Spleen (tissue), 11 donors: Measurements from ENCODE around the gene POFUT1. TPM values are rescaled to one million over a fixed set of nuclear protein-coding genes. Genes with fewer than 3 reads are reported as not detected.

Experiments
- DNase-seq: peaks from one replicate; pipeline ENCODE4 v3.0.0-alpha.2; 2020
- H3K27ac ChIP-seq, 8 donors: fragments of 200-600 bp; sonication (generic) in 7 of 8; 1 replicate in 4 of 8; 2 replicates in 4 of 8; pipeline versions ENCODE4 v1.5.0 to v1.8.0; 2016 to 2021; ENCODE audit warnings: inconsistent platforms in 4 of 8, mild to moderate bottlenecking in 4 of 8, moderate library complexity in 1 of 8
- H3K27me3 ChIP-seq, 7 donors: fragments of 200-600 bp; sonication (generic) in 6 of 7; replicated peaks in 1 of 7; 1 replicate in 4 of 7; 2 replicates in 3 of 7; pipeline versions ENCODE4 v1.5.0 to v1.8.0; 2016 to 2021; ENCODE audit warnings: inconsistent platforms in 3 of 7, mild to moderate bottlenecking in 1 of 7
- H3K36me3 ChIP-seq, 6 donors: fragments of 200-600 bp; sonication (generic) in 5 of 6; 1 replicate in 4 of 6; 2 replicates in 2 of 6; pipeline versions ENCODE4 v1.5.0 to v1.8.0; 2016 to 2021; ENCODE audit warnings: inconsistent platforms in 2 of 6
- H3K4me1 ChIP-seq, 6 donors: fragments of 200-600 bp; sonication (generic) in 5 of 6; 1 replicate in 3 of 6; 2 replicates in 3 of 6; pipeline versions ENCODE4 v1.5.0 to v1.8.0; 2016 to 2021; ENCODE audit warnings: inconsistent platforms in 3 of 6
- H3K4me3 ChIP-seq, 8 donors: fragments of 200-600 bp; sonication (generic) in 7 of 8; 1 replicate in 4 of 8; 2 replicates in 4 of 8; pipeline versions ENCODE4 v1.5.0 to v1.8.0; 2016 to 2021; ENCODE audit warnings: inconsistent platforms in 4 of 8, mild to moderate bottlenecking in 4 of 8, moderate library complexity in 2 of 8
- H3K9me3 ChIP-seq, 8 donors: fragments of 200-600 bp; sonication (generic) in 7 of 8; 1 replicate in 4 of 8; 2 replicates in 4 of 8; pipeline versions ENCODE4 v1.5.0 to v1.8.0; 2016 to 2021; ENCODE audit warnings: inconsistent platforms in 4 of 8
- CTCF ChIP-seq, 11 experiments: fragments of 200-600 bp in 7 of 11; fragments of 450-650 bp in 4 of 11; sonication (generic) in 4 of 11; IDR thresholded peaks in 8 of 11; conservative IDR thresholded peaks in 3 of 11; 1 replicate in 7 of 11; 2 replicates in 4 of 11; pipeline versions ENCODE4 v1.4.0 to v1.8.0; 2016 to 2021; ENCODE audit warnings: antibody characterized with exemption in 11 of 11, inconsistent platforms in 4 of 11, mild to moderate bottlenecking in 1 of 11
- POLR2A ChIP-seq, 3 donors: fragments of 450-650 bp; IDR thresholded peaks; one replicate each; pipeline ENCODE4 v1.5.1; 2017; ENCODE audit warnings: antibody characterized with exemption in 3 of 3, mild to moderate bottlenecking in 1 of 3
- POLR2AphosphoS5 ChIP-seq, 3 donors: sonication (generic); formaldehyde crosslinking; IDR thresholded peaks; one replicate each; pipeline ENCODE4 v1.5.1; 2017; ENCODE audit warnings: antibody characterized with exemption in 3 of 3
- WGBS, 5 donors: extraction: QIAGEN DNeasy Blood & Tissue Kit in 3 of 5; methylation state at CpG; one replicate each; pipeline versions ENCODE4 v1.1.5 to v1.1.7; 2013 to 2018; 5-methylcytosine and 5-hydroxymethylcytosine counted together
- intact Hi-C: fragments of 100-400 bp; cut with DNase I; formaldehyde crosslinking; loops from one replicate; pipeline ENCODE4 v1.15.0; 2023; ENCODE audit warnings: low total_unique reads
- polyA plus RNA-seq, 3 donors: library from polyadenylated mRNA; stranded (reverse); fragments of 200-250 nt; gene quantifications; one replicate each; pipeline ENCODE4 v1.2.1, GENCODE V29; 2013
- total RNA-seq, 7 donors: library from RNA; depleted of rRNA in 3 of 7; stranded (reverse); fragments of >200 nt in 3 of 7; fragmentation: NEBNext Ultra II Directional in 4 of 7; extraction: Animal tissue kit (Norgen Biotek cat#: 25700) in 4 of 7; gene quantifications; one replicate each; pipeline versions ENCODE4 v1.1.0 to v1.2.1, GENCODE V29; 2016 to 2021
- donor health status: healthy with polysubstance abuse.
- donor health status: DM: no; HTN: no; CAD: no; lungs with moderate emphysema.
- donor health status: DM: no; HTN: no; CAD: no.
- donor health status: Bipolar disorder and iron deficiency.
- donor health status: healthy.
- donor health status: DM: no; HTN: no; CAD: no.
- donor health status: DM: yes; HTN: yes; CAD: no.

Gene POFUT1
- total and polyA plus RNA-seq, 10 donors = 3.8 to 26.3 (median 21.0) TPM

- Histone ChIP-seq H3K27ac (peak overlapping the region in 6 of 8 donors; percentile 32 to 95 (median 78)), H3K9me3 (no peaks in the 10 kb centered on the region), H3K4me1 (peaks cover 40 to 91% (median 74%) of the 10 kb centered on the region in 6 donors), H3K4me3 (peak overlapping the region in 2 of 8 donors; percentile 11 to 100), H3K27me3 (no peaks in the 10 kb centered on the region), H3K36me3 (peaks cover 0 to 40% (median 20%) of the 10 kb centered on the region in 6 donors)
- WGBS, 5 donors = 40 to 63% (median 52%) methylated on average over 5 of the region's 5 CpGs
- TF ChIP-seq POLR2A (IDR thresholded peaks at IDR 0.05) (no peak), CTCF (IDR thresholded peaks at IDR 0.05 in 8 of 11, conservative IDR thresholded peaks at IDR 0.05 in 3 of 11) (no peak), POLR2AphosphoS5 (IDR thresholded peaks at IDR 0.05) (no peak)
- intact Hi-C loops = no loop called here
- no peak for DNase-seq
Measured at GRCh38 chr20:32205110-32205842, 2.4 kb upstream of the POFUT1 start.

GRCh38 chr20:32205843-32206759 lies 1.6 kb upstream of the POFUT1 start:
- DNase-seq = no peak
- H3K27me3 ChIP-seq = no peaks in the 10 kb centered on the region
- peaks cover 0 to 40% (median 16%) of the 10 kb centered on the region in 6 donors for H3K36me3 ChIP-seq
- no peak for TF ChIP-seq POLR2AphosphoS5 (IDR thresholded peaks at IDR 0.05)
- no peak for TF ChIP-seq POLR2A (IDR thresholded peaks at IDR 0.05)
- no peak for TF ChIP-seq CTCF (IDR thresholded peaks at IDR 0.05 in 8 of 11, conservative IDR thresholded peaks at IDR 0.05 in 3 of 11)
- peak overlapping the region in 7 of 8 donors; percentile 39 to 95 (median 89) for H3K27ac ChIP-seq
- H3K4me3 ChIP-seq = peak overlapping the region; percentile 71 to 100 (median 89)
- WGBS, 5 donors = 52 to 64% (median 57%) methylated on average over 8 of the region's 8 CpGs
- H3K9me3 ChIP-seq = no peaks in the 10 kb centered on the region
- H3K4me1 ChIP-seq = peaks cover 40 to 92% (median 75%) of the 10 kb centered on the region in 6 donors
- intact Hi-C loops = no loop called here

- Histone ChIP-seq H3K4me1 (peaks cover 40 to 89% (median 69%) of the 10 kb centered on the region in 6 donors), H3K4me3 (peak overlapping the region; percentile 71 to 100 (median 89)), H3K9me3 (no peaks in the 10 kb centered on the region), H3K27me3 (no peaks in the 10 kb centered on the region), H3K36me3 (peaks cover 0 to 40% (median 16%) of the 10 kb centered on the region in 6 donors), H3K27ac (peak overlapping the region; percentile 77 to 95 (median 88))
- WGBS, 5 donors = 2 to 12% (median 5%) methylated on average over 15 to 40 of the region's 40 CpGs
- intact Hi-C loops = no loop called here
- DNase-seq = no peak
- TF ChIP-seq CTCF (IDR thresholded peaks at IDR 0.05 in 8 of 11, conservative IDR thresholded peaks at IDR 0.05 in 3 of 11) = no peak
- TF ChIP-seq POLR2AphosphoS5 (IDR thresholded peaks at IDR 0.05) = no peak
- TF ChIP-seq POLR2A (IDR thresholded peaks at IDR 0.05) = no peak
Measured at GRCh38 chr20:32206760-32207625, 687 bp upstream of the POFUT1 start.
